NCI-H82 treated with DMSO at 0.1 percent for 48 hours (cell line): ENCODE data around the gene FNIP1.
"Not testable (repeated sequence)": the region's sequence is repeated elsewhere in the genome, so short reads cannot be mapped to it uniquely, and the experiment has no call there.

Experiments used
- DNase-seq: peaks from one replicate; lab custom pipeline; 2025; ENCODE audit not compliant: unreplicated experiment; lab: John Stamatoyannopoulos, UW

FNIP1 gene

GRCh38 chr5:131610198-131611063, 186.4 kb downstream of the FNIP1 start:
- no peak for DNase-seq

- no peak for DNase-seq
Observed at GRCh38 chr5:131609774-131610173, 187.0 kb downstream of the FNIP1 start.

GRCh38 chr5:131608597-131608996, 188.2 kb downstream of the FNIP1 start:
- no peak for DNase-seq

- DNase-seq, result no peak
Observed at GRCh38 chr5:131607903-131608540, 188.8 kb downstream of the FNIP1 start.

GRCh38 chr5:131607418-131607817, 189.4 kb downstream of the FNIP1 start:
- no peak for DNase-seq

- no peak for DNase-seq
Observed at GRCh38 chr5:131605086-131605485, 191.7 kb downstream of the FNIP1 start.

- no peak for DNase-seq
Observed at GRCh38 chr5:131595088-131596033, 201.5 kb downstream of the FNIP1 start.

GRCh38 chr5:131593921-131594320, 202.9 kb downstream of the FNIP1 start:
- no peak for DNase-seq

- not testable (repeated sequence) for DNase-seq
Observed at GRCh38 chr5:131593436-131593835, 203.4 kb downstream of the FNIP1 start.
